SU-DHL-6 (cell line): Measurements from ENCODE around the gene APCDD1.

Experiments
- H2AFZ ChIP-seq: fragments of 200-600 bp; sonication (generic); 2 replicates; pipeline ENCODE4 v1.6.1; 2014; ENCODE audit warnings: low read depth, mild to moderate bottlenecking, moderate library complexity, mixed read lengths, antibody characterized with exemption, low read length; ENCODE audit not compliant: severe bottlenecking
- H3F3A ChIP-seq: fragments of 200-600 bp; shearing (Covaris generic); 2 replicates; pipeline ENCODE4 v1.6.0; 2016; ENCODE audit warnings: antibody characterized with exemption, mild to moderate bottlenecking; ENCODE audit not compliant: insufficient read depth
- H3K27ac ChIP-seq: fragments of 200-600 bp; sonication (generic); 2 replicates; pipeline ENCODE4 v1.5.1; 2016; ENCODE audit warnings: low read depth, mild to moderate bottlenecking, low read length, moderate library complexity, mixed read lengths
- H3K27me3 ChIP-seq: fragments of 200-600 bp; sonication (generic), shearing (Covaris generic); 2 replicates; pipeline ENCODE4 v1.6.0; 2014; ENCODE audit warnings: mild to moderate bottlenecking, low read length
- H3K36me3 ChIP-seq: fragments of 200-600 bp; sonication (generic); 2 replicates; pipeline ENCODE4 v1.6.1; 2014; ENCODE audit warnings: mild to moderate bottlenecking, low read length, mixed read lengths
- H3K4me2 ChIP-seq: fragments of 300-600, 200-600 bp; shearing (Covaris generic), sonication (generic); 2 replicates; pipeline ENCODE4 v1.6.0; 2014; ENCODE audit warnings: low read length, low read depth, mild to moderate bottlenecking; ENCODE audit not compliant: poor library complexity, severe bottlenecking
- H3K4me3 ChIP-seq: fragments of 200-600 bp; sonication (generic); 2 replicates; pipeline ENCODE4 v1.5.1; 2014; ENCODE audit warnings: antibody characterized with exemption, low read length, mild to moderate bottlenecking, mixed read lengths; ENCODE audit not compliant: insufficient read depth, poor library complexity, severe bottlenecking
- H3K79me2 ChIP-seq: fragments of 200-600 bp; sonication (generic); 2 replicates; pipeline ENCODE4 v1.6.1; 2014; ENCODE audit warnings: mild to moderate bottlenecking, low read length, moderate library complexity; ENCODE audit not compliant: insufficient read depth
- H3K9ac ChIP-seq: fragments of 200-600 bp; sonication (generic); 2 replicates; pipeline ENCODE4 v1.7.0; 2014; ENCODE audit warnings: mild to moderate bottlenecking, low read length
- H3K9me2 ChIP-seq: fragments of 200-600 bp; sonication (generic); replicated peaks from 2 replicates; pipeline ENCODE4 v1.6.1; 2014; ENCODE audit warnings: low read length; ENCODE audit not compliant: insufficient read depth
- H3K9me3 ChIP-seq: fragments of 200-600 bp; sonication (generic); 2 replicates; pipeline ENCODE4 v1.6.1; 2014; ENCODE audit warnings: low read length, mixed read lengths; ENCODE audit not compliant: insufficient read depth
- H4K20me1 ChIP-seq: fragments of 200-600 bp; sonication (generic); 2 replicates; pipeline ENCODE4 v1.6.1; 2014; ENCODE audit warnings: low read depth, mild to moderate bottlenecking, antibody characterized with exemption, low read length, moderate library complexity, mixed read lengths
- CTCF ChIP-seq: fragments of 200-600 bp; sonication (generic); IDR thresholded peaks from one replicate; pipeline ENCODE4 v1.5.1; 2017; ENCODE audit warnings: antibody characterized with exemption, mild to moderate bottlenecking, low read length, moderate library complexity; ENCODE audit not compliant: insufficient read depth, poor library complexity, severe bottlenecking
- EZH2phosphoT487 ChIP-seq: fragments of 200-600 bp; sonication (generic), shearing (Covaris generic); conservative IDR thresholded peaks from 2 replicates; pipeline ENCODE4 v1.6.1; 2018; ENCODE audit warnings: mild to moderate bottlenecking, antibody characterized with exemption, low read length, moderate library complexity, mixed read lengths

The APCDD1 gene

GRCh38 chr18:10519999-10520935, 65.8 kb downstream of the APCDD1 start:
- Histone ChIP-seq H3K79me2 (no peaks in the 10 kb centered on the region), H3K27me3 (no peaks in the 10 kb centered on the region), H3K27ac (no peak overlapping the region), H3K4me3 (no peak overlapping the region), H3F3A (no peaks in the 10 kb centered on the region), H4K20me1 (no peaks in the 10 kb centered on the region), H3K4me2 (peak overlapping the region; percentile 12), H3K9me2 (no peaks in the 10 kb centered on the region), H3K36me3 (no peaks in the 10 kb centered on the region), H2AFZ (no peak overlapping the region), H3K9ac (no peak overlapping the region), H3K9me3 (no peaks in the 10 kb centered on the region)
- peak; percentile 54 for TF ChIP-seq CTCF
- no peak for TF ChIP-seq EZH2phosphoT487

GRCh38 chr18:10521566-10521965, 67.1 kb downstream of the APCDD1 start:
- TF ChIP-seq EZH2phosphoT487 (no peak), CTCF (no peak)
- H3K9ac ChIP-seq: no peak overlapping the region
- H3K36me3 ChIP-seq: no peaks in the 10 kb centered on the region
- no peaks in the 10 kb centered on the region for H3K27me3 ChIP-seq
- H3F3A ChIP-seq: no peaks in the 10 kb centered on the region
- no peaks in the 10 kb centered on the region for H4K20me1 ChIP-seq
- H3K27ac ChIP-seq: no peak overlapping the region
- H3K9me2 ChIP-seq: no peaks in the 10 kb centered on the region
- H2AFZ ChIP-seq: no peak overlapping the region
- peaks cover 4% of the 10 kb centered on the region for H3K79me2 ChIP-seq
- no peaks in the 10 kb centered on the region for H3K9me3 ChIP-seq
- no peak overlapping the region for H3K4me2 ChIP-seq
- H3K4me3 ChIP-seq: no peak overlapping the region

GRCh38 chr18:10522574-10522973, 68.1 kb downstream of the APCDD1 start:
- no peaks in the 10 kb centered on the region for H3K27me3 ChIP-seq
- H3K4me2 ChIP-seq: no peak overlapping the region
- no peak overlapping the region for H2AFZ ChIP-seq
- H3K79me2 ChIP-seq: peaks cover 14% of the 10 kb centered on the region
- no peaks in the 10 kb centered on the region for H3K9me3 ChIP-seq
- H3K36me3 ChIP-seq: no peaks in the 10 kb centered on the region
- no peaks in the 10 kb centered on the region for H3F3A ChIP-seq
- H3K9me2 ChIP-seq: no peaks in the 10 kb centered on the region
- no peak overlapping the region for H3K27ac ChIP-seq
- H3K4me3 ChIP-seq: no peak overlapping the region
- H3K9ac ChIP-seq: no peak overlapping the region
- no peaks in the 10 kb centered on the region for H4K20me1 ChIP-seq
- TF ChIP-seq CTCF (no peak), EZH2phosphoT487 (no peak)
